HG03175 (cell line): ENCODE results near the gene RNF152.
A peak's percentile ranks its signal among the peaks of the same experiment; 100 is the strongest.

Source experiments
- ATAC-seq: cut with Tn5 transposase; IDR thresholded peaks from one replicate; pipeline ENCODE4 v1.9.1; 2021; ENCODE audit warnings: mild to moderate bottlenecking, moderate library complexity; ENCODE audit not compliant: unreplicated experiment

The RNF152 gene

DNA sequence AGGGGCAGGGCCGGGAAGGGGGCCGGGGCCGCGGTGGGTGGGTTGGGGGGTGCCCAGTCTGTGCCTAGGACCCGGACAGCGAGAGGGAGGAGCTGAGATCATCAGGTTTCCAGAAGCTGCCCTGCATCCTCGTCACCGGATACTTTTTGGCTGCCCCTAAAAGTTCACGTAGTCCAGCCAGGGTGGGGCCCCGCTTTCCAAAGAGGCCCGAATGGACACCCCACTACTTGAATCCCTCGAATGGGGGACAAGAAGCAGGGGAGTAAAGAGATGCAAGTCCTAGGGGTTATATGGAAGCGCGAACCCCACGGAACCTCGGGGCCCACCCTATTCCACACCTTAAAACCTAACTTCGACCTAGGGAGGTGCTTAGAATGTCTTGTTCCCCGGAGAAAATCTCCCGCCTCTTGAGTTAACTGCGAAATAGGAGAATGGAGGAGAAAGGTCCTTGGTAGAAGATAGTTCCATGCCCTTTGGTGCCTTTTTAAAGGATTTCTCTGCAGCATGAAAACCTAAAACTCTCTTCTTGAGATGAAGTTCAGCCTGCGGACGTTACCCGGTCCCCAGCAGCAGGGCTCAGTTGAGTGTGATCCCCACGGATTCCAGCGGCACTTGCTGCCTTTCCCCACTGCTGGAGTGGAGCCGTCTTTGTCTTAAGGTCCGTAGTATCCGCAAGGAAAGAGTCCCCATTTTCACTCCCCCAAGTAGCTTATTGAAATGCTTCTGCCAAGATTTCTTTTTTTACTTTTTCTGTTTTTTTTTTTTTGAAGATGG, 2.1 kb upstream of the RNF152 start:
- no peak for ATAC-seq

DNA sequence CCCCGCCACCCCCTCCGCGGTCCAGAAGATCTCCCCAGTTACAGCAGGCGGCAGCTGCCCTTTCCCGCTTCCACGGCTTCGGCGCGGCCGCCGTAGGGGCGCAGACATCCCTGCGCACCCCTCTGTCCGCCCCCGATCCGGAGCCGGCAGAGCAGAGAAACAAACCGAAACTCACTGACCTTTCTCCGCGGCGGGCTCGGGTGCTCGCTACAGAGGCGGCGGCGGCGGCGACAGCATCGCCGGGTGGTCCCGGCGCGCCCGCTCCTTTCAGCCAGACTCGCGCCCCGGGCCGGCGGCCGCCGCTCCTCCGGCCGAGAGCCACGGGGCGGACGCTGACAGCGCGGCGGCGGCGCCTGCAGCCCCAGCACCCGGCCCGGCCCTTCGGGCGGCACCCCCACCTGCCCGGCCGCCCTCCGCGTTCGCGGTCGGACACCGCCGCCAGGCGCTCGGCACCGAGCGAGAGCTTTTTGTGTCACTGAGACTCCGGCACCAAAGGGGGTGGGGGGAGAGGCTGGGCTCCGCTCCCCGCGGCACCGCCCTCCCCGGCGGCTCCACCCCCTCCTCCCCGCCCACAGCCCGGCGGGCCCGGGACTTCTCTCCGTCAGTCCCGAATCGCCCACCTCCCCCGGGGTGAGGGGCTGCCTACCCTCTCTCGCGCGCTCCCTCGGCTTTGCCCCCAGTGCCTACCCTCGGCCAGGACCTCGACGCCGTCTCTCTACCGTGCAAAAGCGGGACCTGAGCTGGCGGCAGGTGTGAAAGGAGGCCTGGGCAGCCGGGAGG, 1.4 kb upstream of the RNF152 start:
- peak; percentile 70 for ATAC-seq

DNA sequence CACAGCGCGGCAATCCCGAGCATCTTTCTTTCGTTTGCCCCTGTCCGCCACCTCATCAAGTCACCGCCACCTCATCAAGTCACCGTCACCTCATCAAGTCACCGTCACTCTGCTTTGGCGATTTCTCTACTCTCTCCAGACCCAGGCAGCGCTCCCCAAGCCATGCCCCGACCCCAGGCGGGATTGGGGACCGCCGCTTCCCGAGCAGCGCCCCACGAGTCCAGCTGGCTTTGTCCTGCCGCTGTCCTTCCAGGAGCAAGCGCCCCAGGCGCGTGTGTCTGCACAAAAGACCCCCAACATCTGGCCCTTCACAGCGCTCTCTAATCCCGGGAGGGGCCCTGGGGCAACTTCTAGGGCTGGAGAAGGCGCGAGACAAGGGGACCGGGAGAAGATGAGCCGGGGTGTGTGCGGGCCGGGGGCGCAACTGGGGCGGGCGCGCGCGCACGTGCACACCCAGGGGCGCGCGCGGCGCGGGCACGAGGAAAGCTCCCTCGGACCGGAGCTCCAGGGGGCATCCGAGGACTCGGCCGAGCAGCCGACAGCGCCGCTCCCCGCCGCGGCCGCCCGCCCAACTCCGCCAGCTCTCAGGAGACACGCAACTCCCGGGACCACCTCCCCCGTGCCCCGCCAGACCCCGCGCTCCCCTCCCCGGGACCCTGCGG, 633 bp upstream of the RNF152 start:
- ATAC-seq, result peak; percentile 14

DNA sequence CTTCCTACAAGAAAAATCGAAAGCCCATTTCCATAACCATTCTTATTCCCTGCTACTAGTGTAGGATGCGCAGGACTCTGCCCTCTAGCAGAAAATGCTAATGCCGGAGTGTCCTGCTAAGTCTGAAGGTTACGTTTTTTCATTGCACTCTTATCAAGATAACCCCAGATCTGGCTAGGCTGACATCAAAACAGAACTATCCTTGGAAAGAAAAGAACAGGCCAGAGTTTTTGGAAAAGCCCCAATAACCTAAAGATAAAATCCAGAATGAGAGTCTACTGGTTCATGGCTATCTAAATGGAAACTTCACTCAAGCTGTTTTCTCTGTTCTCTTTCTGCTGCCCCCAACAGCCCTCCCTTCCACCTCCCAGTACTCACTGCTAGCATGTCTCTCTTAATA, 913 bp downstream of the RNF152 start:
- no peak for ATAC-seq

DNA sequence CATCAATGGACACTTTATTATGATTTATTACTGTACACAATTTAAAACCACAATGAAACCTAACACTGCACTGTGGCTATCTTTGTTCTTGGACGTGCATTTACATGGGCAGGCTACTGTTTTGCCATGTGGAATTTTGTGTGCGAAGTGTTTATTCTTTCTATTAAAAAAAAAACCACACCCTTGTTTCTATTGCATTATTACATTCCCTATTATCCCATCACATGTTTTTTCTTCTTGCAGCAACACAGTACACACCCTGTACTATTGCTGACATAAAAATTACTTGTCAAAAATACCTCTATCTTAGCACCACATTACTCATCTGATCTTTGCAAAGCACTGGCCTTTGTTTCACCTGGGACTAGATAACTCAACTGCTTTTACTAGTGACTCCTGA, 1.5 kb downstream of the RNF152 start:
- ATAC-seq, result no peak

DNA sequence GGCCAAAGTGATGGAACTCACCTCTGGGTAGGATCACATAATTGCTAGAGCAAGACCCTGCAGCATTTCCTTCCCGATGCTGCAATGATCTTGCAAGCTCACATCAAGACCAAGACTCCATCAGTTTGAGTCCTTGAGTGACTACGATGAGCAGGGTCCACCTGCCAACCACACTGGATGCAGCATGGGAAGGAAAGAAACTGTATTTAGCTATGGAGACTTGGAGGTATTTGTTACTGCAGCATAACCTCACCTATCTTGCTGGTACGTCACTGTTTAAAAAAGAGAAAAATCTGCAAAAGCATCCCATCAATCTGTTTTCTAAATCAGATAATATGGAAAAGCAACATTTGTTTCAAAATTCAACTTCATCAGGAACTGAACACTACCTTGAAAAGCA, 2.5 kb downstream of the RNF152 start:
- no peak for ATAC-seq

DNA sequence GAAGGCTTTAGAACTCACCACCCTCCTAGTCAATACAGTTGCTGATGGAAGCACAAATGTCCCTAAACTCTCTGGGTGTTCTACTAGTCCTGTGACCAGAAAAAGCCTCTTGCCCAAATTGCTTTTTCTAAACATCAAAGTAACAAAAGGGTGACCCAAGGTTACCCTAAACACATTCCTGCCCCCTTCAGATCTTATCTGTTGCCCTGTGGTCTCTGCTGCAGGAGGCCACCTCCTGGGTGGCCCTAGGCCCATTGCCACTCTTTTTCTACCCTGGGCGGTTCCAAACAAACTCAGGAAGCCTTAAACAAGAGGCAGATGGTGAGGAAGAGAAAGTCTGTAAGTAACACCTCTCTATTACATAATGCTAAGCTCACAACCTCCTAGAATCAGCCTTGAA, 3.3 kb downstream of the RNF152 start:
- no peak for ATAC-seq

DNA sequence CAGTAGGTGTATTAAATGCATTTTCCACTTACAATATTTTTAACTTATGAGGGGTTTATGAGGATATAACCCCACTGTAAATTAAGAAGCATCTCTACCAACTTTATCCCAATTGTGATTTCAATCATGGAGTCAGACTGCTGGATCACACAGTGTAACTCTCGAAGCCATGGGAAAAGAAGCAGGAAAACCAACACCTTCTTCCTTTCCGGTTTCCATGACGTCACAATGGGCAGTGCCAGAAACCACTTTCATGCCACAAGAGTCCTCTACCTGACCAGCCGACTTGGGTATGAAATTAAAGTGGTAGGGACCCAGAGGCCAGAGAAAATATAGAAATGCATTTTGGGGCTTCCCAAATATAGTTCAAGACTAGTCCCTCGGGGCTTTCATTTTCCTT, 4.2 kb downstream of the RNF152 start:
- no peak for ATAC-seq

DNA sequence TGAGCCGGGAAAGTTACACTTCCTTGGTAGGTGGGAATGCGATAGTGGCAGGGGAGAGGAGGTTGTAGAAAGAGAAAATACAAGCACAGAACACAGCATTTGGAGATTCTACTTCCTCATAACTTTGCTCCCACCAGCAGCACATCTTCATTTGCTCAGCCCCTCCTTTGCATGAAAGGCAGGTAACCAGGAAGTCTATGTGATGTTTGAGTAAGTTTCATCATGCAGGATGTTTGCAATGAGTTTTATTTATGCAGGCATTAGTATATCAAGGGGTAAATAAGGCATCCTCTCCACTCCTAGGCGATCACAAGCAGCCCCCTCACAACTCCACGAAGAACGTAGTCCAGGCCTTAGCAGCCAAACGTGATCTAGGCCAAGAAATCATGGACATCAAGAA, 5.0 kb downstream of the RNF152 start:
- ATAC-seq, result no peak

DNA sequence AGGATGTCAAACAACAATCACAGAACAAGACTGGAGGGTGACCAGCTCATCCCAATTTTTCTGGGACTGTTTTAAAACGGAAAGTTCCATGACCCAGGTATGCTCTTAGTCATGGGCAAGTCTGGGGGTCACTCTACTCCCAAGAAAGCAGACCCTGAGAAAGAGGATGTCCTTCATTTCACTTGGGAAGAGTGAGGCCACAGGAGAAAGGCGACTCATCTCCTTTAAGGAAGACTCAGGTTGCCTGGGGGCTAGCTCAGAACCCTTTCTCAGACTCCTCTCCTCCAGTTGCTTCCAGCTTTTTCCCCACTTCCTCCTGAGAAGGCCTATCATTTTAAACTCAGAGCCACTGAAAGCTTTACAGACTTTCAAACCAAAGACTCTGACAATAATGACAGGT, 9.3 kb downstream of the RNF152 start:
- ATAC-seq, result no peak

DNA sequence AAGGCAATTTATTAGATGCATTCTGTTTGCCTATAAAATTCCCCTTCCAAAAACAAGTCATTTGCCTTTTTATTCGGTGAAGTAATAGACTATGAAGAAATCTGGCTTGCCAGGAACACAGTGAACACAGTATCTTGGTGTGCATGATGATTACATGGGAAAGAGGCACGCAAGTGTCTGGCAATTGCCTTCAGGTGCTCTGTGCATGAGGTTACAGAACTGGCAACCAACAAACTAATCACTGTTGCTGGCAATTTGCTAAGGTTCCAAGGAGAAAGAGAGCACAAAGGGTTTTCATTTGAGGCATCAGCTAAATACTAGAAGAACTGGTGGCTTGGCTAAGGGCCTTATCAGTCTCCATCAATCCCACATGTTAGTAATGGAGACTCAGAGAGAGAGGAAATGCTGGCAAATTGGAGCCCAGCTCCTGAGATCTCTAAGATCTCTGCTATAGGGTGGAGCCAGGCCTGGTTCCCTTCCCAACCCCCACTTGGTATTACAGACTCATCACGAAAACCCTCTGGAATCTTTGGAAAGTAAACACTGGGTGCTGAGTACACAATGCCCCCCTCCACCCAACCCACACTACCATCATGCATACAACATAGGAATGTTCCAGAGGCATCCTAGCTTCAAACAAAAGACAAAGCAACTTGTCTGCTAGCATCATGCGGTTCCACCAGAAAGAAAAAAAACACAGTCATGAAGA, 10.4 kb downstream of the RNF152 start:
- no peak for ATAC-seq

DNA sequence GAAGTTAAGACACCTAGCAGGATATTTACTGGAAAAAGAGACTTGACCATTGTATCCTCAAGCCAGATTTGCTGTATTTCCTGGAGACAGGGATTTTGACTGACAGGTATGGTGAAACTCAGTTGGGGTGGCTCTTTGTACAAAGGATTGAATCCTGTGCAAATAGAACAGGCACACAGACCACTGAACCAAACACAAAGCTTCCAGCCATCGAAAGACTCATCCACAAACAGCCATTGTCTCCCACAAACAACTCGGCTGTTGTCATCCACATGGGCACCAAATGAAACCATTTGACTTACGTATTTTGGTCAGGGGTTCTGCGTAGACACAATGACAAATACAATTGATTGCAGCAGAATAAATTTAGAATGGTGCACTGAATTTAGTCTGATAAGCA, 15.9 kb downstream of the RNF152 start:
- ATAC-seq, result no peak

DNA sequence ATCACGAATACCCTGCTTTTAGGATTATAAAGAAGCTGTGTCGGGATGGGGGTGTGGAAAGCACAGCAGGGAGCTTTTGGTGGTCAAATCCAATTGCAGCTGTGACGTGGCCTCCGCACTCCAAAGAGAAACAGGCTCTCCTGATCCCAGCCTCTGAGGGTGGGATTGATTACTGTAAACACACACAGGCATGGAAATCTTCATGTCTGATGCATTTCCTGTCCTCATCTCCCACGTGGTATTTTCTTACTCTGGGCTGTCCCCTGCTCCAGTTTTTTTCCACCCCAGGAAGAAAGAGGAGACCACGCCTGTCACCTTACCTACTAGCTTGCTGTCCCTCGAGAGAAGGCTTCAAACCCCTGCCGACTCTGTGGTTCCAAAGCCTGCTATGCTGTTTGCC, 22.7 kb downstream of the RNF152 start:
- no peak for ATAC-seq

DNA sequence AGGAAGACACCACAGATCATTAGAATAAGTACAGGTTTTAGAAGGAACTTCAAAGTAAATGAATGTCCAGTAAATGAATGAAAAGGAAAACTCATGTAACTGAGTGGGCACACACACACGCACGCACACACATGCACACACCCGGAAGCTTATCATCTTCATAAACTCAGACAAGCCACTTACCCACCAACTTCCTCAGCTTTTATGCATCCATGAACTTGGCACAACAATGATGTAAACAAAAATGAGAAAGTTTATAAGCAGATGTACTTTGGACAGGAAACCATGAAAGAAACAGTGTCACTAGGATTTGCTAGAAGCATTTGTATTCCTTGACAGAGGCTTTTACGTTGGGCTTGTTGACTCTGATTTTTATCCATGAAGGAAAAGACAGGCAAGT, 23.2 kb downstream of the RNF152 start:
- ATAC-seq, result no peak

DNA sequence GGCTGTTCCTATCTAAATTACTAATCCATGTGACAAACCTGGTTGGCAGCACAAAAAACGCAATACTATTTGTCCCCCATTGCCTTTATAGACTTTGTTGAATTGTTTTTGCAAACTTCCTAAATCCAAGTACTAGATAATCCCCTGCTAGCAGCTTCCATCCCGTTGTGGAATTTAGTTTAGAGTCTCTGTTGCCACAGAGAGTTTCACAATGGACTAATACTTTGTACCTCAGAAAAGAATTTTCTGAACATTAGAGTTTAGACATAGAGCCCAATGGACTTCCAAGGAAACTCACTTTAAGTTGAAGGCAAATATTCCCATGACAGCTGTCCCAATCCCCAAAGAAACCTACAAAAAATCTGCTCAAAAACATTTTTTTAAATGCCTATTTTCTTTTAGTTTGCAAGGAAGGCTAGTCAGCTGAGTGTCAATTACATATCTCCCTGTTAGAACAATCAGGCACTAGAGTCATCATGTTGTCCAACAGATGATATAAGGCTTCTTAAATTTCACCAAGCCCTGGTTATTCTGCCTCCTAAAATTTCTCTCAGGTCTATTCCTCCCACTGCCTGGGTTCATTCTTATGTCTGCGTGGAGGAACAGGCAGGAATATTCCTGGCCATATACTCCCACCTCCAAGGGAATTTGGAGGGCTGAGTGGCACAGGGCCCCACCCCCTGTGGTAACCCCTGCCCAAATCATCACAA, 27.2 kb downstream of the RNF152 start:
- ATAC-seq, result no peak

DNA sequence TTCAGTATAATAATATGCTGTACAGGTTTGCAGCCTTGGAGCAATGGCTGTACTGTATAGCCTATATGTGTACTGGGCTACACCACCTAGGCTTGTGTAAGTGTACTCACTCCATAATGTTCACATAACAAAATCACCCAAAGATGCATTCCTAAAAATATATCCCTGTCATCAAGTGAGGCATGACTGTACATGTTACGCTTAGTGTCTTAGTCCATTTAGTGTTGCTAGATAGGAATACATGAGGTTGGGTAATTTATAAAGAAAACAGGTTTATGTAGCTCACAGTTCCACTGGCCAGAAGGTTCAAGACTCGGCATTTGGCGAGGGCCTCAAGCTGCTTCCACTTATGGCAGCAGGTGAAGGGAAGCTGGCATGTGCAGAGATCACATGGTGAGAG, 31.4 kb downstream of the RNF152 start:
- ATAC-seq, result no peak

DNA sequence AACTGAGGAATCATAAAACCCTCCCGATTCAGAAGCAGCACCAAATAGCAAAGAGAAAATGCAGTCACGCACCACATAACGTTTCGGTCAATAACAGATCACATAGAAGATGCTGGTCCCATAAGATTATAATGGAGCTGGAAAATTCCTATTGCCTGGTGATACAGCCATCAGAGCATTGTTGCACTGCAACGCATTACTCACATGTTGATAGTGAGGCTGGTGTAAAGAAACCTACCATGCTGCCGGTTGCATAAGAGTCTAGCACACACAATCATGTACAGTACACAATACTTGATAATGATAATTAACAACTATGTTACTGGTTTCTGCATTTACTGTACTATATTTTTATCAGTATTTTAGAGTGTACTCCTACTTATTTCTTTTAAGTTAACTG, 32.5 kb downstream of the RNF152 start:
- no peak for ATAC-seq

DNA sequence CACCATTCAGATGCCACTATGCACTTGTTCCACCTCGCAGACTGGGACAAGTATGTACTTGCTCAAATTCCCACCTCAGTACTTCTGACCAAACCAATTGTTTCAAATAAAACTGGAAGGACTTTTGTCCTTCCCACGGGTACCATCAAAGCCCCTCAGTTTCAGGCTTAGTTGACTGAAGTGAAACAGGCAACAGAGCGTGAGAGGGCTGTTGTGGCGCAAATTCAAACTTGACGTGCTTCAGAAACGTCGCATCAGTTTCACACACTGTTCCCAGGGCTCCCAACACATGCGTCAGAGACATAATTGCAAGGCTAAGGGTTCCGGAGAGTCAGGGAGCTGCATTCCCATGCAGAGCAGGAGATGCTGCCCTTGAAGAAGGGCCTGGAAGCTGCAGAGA, 33.7 kb downstream of the RNF152 start:
- ATAC-seq, result no peak

DNA sequence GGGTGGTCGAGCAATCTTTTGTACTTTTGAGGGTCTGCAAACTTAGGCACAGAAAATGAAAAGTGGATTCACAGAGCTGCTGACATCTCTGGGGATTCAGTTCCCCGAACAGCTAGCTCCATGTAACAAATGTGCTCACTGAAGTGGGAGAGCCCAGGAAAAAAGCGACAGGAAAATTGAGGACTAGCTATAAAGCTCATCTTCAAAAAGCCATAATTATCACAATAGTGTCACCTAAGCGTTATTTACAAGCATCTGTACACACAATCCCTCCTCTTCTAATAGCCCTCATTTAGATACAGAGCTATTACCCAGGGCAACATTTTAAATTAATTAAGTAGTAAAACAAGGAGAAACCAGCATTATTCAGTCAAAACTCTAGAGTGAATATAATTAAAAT, 36.1 kb downstream of the RNF152 start:
- no peak for ATAC-seq

DNA sequence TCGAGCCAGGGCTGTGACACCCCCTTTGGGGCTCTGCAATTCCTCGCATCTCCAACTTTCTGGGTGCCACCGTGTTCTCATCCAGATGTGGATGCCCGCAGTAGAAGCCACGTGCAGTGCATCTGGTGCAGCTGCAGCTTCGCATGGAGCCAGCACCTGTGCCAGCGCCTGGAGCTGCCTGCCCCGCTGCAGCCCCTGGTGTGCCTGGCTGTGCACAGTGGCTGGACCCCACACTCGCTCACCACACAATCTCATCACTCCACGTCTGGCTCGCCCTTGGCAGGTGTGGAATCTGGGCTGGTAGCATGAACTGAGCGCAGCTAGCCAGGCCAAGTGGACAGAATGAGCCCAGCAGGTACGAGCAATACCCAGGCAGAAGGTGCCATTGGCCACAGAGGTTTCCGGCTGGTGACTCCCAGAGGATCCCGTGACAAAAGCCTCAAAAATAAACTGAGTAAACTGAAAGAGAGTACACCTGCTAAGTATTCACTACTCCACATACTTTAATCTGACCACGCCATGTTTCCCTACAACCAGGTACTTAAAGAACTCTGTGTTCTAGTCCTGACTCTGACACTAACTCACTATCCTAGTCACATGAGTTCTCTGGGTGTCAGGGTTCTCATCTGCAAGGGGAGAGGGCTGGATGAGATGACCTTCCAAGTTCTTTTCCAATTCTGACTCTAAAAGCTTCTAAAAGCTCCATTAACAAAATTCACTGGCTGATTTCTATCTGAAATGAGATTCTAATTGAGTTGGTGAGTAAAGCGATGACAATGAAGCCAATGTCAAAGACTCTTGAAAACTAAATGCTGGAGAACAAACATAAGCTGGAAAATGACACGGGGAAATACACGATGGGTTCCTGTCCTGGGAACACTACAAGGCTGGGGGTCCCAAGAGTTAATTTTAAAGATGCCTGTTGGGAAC, 37.1 kb downstream of the RNF152 start:
- no peak for ATAC-seq
